Measurements from ENCODE around the gene KBTBD8.

The KBTBD8 gene

GRCh38 chr3:67044295-67044694 is 46.2 kb downstream of the KBTBD8 start:
- TF ChIP-seq CTCF (conservative IDR thresholded peaks at IDR 0.05; ENCODE audit: low read depth), result no peak
- ChIA-PET POLR2A (ENCODE audit: low non-redundant PET) (no interaction called here), CTCF (interaction anchor here (0.7 kb wide), 1 partner anchor 39 kb away, joined by 3 read pairs; no protein-coding TSS in a partner anchor)
- no peak for DNase-seq (ENCODE audit: low spot score)
- no peak overlapping the region for H3K27ac ChIP-seq

- DNase-seq (ENCODE audit: low spot score), result no peak
- no peak overlapping the region for H3K27ac ChIP-seq
- CTCF ChIA-PET, result no interaction called here
- POLR2A ChIA-PET (ENCODE audit: low non-redundant PET), result no interaction called here
- no peak for TF ChIP-seq CTCF (conservative IDR thresholded peaks at IDR 0.05; ENCODE audit: low read depth)
Observed at GRCh38 chr3:67044955-67045354, 46.8 kb downstream of the KBTBD8 start.

GRCh38 chr3:67045711-67046465 is 47.8 kb downstream of the KBTBD8 start:
- ChIA-PET CTCF (no interaction called here), POLR2A (ENCODE audit: low non-redundant PET) (no interaction called here)
- no peak for TF ChIP-seq CTCF (conservative IDR thresholded peaks at IDR 0.05; ENCODE audit: low read depth)
- no peak overlapping the region for H3K27ac ChIP-seq
- no peak for DNase-seq (ENCODE audit: low spot score)

- ChIA-PET POLR2A (ENCODE audit: low non-redundant PET) (no interaction called here), CTCF (no interaction called here)
- no peak overlapping the region for H3K27ac ChIP-seq
- no peak for TF ChIP-seq CTCF (conservative IDR thresholded peaks at IDR 0.05; ENCODE audit: low read depth)
- no peak for DNase-seq (ENCODE audit: low spot score)
Observed at GRCh38 chr3:67047051-67047450, 48.9 kb downstream of the KBTBD8 start.

GRCh38 chr3:67048067-67048714 is 50.1 kb downstream of the KBTBD8 start:
- ChIA-PET CTCF (no interaction called here), POLR2A (ENCODE audit: low non-redundant PET) (no interaction called here)
- no peak for TF ChIP-seq CTCF (conservative IDR thresholded peaks at IDR 0.05; ENCODE audit: low read depth)
- H3K27ac ChIP-seq, result no peak overlapping the region
- DNase-seq (ENCODE audit: low spot score), result no peak

- CTCF ChIA-PET, result no interaction called here
- H3K27ac ChIP-seq, result no peak overlapping the region
Observed at GRCh38 chr3:67048715-67049074, 50.6 kb downstream of the KBTBD8 start.

More at GRCh38 chr3:67048715-67049074, 50.6 kb downstream of the KBTBD8 start:
- POLR2A ChIA-PET (ENCODE audit: low non-redundant PET), result no interaction called here
- no peak for DNase-seq (ENCODE audit: low spot score)
- TF ChIP-seq CTCF (conservative IDR thresholded peaks at IDR 0.05; ENCODE audit: low read depth), result no peak

Measured in RWPE1 (cell line).